ENCODE results near the gene CTSF.
"Not testable (repeated sequence)": the region's sequence is repeated elsewhere in the genome, so short reads cannot be mapped to it uniquely, and the experiment has no call there.

Gene CTSF

DNA sequence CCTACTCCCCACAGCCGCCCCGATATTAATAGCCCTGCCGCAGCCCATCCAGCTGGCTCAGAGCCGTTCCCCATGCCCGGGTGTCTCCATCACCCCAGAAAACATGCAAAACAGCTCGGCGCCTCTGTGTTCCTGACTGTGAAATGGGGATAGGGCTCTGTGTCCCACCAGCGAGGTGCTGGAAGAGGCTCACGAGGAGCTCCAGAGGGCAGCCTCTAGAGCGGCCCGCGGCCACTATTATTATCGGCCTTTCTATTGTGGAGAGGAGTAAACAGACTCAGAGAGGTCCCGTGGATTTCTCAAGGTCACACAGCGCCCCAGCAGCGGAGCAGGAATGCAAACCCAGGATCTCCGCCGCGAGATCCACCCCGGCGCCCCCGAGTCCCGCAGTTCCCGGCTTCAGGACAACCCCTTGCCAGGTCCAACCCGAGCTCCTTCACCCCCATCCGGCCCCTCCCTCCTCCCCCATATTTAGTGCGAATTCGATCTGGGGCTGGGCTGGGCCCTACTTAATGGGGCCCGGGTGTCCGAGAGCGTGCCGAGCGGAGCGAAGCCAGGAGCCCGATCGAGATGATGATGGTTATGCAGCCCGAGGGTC is 21.9 kb downstream of the CTSF start, which contains the start of gene ACTN3:
TSS of gene ACTN3 (plus strand) at position 536 of the 598 bp plus-strand sequence. CDS start at position 571, 35 bp downstream.
- DNase-seq (ENCODE audit: low read depth) = no peak
- peak within 1 kb of the TSS; percentile 67 for H3K4me3 ChIP-seq (ENCODE audit: low read depth, low read length)
- TF ChIP-seq, protein P1, sequence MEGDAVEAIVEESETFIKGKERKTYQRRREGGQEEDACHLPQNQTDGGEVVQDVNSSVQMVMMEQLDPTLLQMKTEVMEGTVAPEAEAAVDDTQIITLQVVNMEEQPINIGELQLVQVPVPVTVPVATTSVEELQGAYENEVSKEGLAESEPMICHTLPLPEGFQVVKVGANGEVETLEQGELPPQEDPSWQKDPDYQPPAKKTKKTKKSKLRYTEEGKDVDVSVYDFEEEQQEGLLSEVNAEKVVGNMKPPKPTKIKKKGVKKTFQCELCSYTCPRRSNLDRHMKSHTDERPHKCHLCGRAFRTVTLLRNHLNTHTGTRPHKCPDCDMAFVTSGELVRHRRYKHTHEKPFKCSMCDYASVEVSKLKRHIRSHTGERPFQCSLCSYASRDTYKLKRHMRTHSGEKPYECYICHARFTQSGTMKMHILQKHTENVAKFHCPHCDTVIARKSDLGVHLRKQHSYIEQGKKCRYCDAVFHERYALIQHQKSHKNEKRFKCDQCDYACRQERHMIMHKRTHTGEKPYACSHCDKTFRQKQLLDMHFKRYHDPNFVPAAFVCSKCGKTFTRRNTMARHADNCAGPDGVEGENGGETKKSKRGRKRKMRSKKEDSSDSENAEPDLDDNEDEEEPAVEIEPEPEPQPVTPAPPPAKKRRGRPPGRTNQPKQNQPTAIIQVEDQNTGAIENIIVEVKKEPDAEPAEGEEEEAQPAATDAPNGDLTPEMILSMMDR (IDR thresholded peaks at IDR 0.05; ENCODE audit: low read depth, low read length) = no peak
- no peak for TF ChIP-seq MYC (IDR thresholded peaks at IDR 0.05; ENCODE audit: low read depth, low read length)
- TF ChIP-seq, protein P2, sequence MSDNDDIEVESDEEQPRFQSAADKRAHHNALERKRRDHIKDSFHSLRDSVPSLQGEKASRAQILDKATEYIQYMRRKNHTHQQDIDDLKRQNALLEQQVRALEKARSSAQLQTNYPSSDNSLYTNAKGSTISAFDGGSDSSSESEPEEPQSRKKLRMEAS (IDR thresholded peaks at IDR 0.05; ENCODE audit: low read depth, low read length) = no peak

GRCh38 chr11:66545701-66546367 is 22.6 kb downstream of the CTSF start, which contains the start of gene ZDHHC24:
ZDHHC24 (minus strand) TSS chr11:66546048; CDS start chr11:66546003, 45 bp downstream.
- DNase-seq (ENCODE audit: low read depth) = peak; percentile 97
- TF ChIP-seq, protein P1 (IDR thresholded peaks at IDR 0.05; ENCODE audit: low read depth, low read length) = no peak
- peak; percentile 86 for TF ChIP-seq MYC (IDR thresholded peaks at IDR 0.05; ENCODE audit: low read depth, low read length)
- TF ChIP-seq, protein P2 (IDR thresholded peaks at IDR 0.05; ENCODE audit: low read depth, low read length) = peak; percentile 49
- TF ChIP-seq POLR2A (IDR thresholded peaks at IDR 0.05; ENCODE audit: extremely low read depth, insufficient read length) = peak; percentile 75
- peak within 1 kb of the TSS; percentile 67 for H3K4me3 ChIP-seq (ENCODE audit: low read depth, low read length)

DNA sequence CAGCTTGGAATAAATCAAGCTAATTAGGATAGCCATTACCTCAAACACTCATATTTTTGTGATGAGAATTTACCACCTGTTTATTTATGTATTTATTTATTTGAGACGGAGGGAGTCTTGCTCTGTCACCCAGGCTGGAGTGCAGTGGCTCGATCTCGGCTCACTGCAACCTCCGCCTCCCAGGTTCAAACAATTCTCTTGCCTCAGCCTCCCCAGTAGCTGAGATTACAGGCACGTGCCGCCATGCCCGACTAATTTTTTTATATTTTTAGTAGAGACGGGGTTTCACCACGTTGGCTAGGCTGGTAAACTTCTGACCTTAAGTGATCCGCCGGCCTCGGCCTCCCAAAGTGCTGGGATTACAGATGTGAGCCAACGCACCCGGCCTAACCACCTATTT is 23.5 kb downstream of the CTSF start:
- peak overlapping the region; percentile 67 for H3K4me3 ChIP-seq (ENCODE audit: low read depth, low read length)
- not testable (repeated sequence) for DNase-seq (ENCODE audit: low read depth)

- TF ChIP-seq, protein P1 (IDR thresholded peaks at IDR 0.05; ENCODE audit: low read depth, low read length) = no peak
- TF ChIP-seq POLR2A (IDR thresholded peaks at IDR 0.05; ENCODE audit: extremely low read depth, insufficient read length) (no peak), MYC (IDR thresholded peaks at IDR 0.05; ENCODE audit: low read depth, low read length) (no peak)
- TF ChIP-seq, protein P2 (IDR thresholded peaks at IDR 0.05; ENCODE audit: low read depth, low read length) = no peak
- no peak for DNase-seq (ENCODE audit: low read depth)
- no peak overlapping the region for H3K4me3 ChIP-seq (ENCODE audit: low read depth, low read length)
These were observed 24.9 kb downstream of the CTSF start for GRCh38 chr11:66543263-66544107.

DNA sequence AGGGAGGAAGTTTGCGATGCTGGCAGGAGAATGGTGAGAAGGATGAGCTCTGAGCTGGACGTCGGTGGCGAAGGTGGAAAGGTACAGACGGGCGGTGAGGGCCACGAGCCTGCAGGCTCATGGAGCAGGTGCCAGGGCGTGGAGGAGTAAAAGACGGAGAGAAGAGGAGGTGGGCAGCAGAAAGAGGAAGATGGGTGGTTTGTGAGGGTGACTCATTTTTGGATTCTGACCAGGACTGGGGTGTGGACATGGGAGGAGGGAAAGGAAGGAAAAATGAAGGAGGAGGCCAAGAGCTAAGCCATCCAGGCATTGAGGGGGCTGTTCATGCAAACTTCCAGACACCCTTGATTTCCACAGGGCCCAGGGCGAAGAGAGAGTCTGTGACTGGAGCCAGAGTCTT is 26.0 kb downstream of the CTSF start:
- TF ChIP-seq POLR2A (IDR thresholded peaks at IDR 0.05; ENCODE audit: extremely low read depth, insufficient read length) = no peak
- TF ChIP-seq, protein P1 (IDR thresholded peaks at IDR 0.05; ENCODE audit: low read depth, low read length) = no peak
- no peak for TF ChIP-seq MYC (IDR thresholded peaks at IDR 0.05; ENCODE audit: low read depth, low read length)
- TF ChIP-seq, protein P2 (IDR thresholded peaks at IDR 0.05; ENCODE audit: low read depth, low read length) = no peak
- peak; percentile 37 for DNase-seq (ENCODE audit: low read depth)
- H3K4me3 ChIP-seq (ENCODE audit: low read depth, low read length) = no peak overlapping the region

GRCh38 chr11:66541892-66542291 is 26.5 kb downstream of the CTSF start:
- H3K4me3 ChIP-seq (ENCODE audit: low read depth, low read length) = no peak overlapping the region
- TF ChIP-seq POLR2A (IDR thresholded peaks at IDR 0.05; ENCODE audit: extremely low read depth, insufficient read length) = no peak
- TF ChIP-seq MYC (IDR thresholded peaks at IDR 0.05; ENCODE audit: low read depth, low read length) = no peak
- TF ChIP-seq, protein P2 (IDR thresholded peaks at IDR 0.05; ENCODE audit: low read depth, low read length) = no peak
- no peak for DNase-seq (ENCODE audit: low read depth)

DNA sequence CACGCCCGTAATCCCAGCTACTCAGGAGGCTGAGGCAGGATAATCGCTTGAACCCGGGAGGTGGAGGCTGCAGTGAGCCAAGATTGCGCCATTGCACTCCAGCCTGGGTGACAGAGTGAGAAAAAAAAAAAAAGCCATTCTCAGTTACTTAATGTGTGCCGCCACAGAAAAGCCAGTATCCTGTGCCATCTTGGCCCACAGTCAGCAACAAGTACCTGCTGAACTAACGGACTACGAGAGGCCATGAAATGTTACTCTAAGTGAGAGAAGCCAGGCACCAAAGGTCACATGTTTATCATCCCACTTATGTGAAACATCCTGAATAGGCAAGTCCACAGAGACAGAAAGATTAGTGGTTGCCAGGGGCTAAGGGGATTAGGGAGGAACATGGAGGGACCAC is 27.8 kb downstream of the CTSF start:
- DNase-seq (ENCODE audit: low read depth) = peak; percentile 21
- not testable (repeated sequence) for H3K4me3 ChIP-seq (ENCODE audit: low read depth, low read length)
